ENCODE measurements around the gene PREX1. TPM values are rescaled to one million over a fixed set of nuclear protein-coding genes. Genes with fewer than 3 reads are reported as not detected.

The PREX1 gene
- total RNA-seq, 1 experiment from 2014 or later, result 20.0 TPM

DNA sequence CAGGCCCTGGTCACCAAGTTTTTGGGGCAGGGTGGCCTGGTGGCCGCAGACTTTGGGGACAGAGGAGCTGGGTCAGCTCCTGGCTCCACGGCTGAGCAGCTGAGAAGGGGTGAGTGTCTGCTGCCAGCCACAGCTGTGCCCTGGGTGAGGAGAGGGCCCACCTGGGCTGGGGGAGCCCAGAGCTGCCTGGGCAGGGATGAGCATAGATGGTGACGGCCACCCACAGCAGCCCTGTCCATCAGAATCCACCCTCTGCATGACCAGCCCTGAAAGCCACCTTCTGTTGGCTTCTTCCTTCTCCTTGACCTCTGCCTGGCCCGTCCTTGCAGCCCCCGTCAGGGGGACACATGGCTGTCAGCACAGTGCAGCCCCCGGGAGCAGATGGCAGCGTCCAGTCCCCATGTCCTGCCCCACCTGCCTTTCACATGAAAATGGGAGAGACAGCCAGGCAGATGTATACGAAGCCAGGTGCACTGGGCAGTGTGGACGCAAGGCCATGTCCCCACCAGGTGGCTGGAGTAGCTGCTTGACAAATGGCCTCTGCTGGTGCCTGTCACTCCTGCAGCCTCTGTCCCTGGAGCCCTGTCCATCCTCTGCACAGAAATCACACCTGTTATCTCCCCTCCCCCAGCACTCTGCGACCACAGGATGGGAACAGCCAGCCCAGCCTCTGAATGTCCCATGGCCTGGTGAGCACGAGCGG lies 220.8 kb downstream of the PREX1 start:
- intact Hi-C loops (cut with micrococcal nuclease; ENCODE audit: unreplicated experiment) (loop anchor here (1.0 kb wide), 1 partner anchor 14 kb away; no protein-coding TSS in a partner anchor), in situ Hi-C loops (cut with HindIII; ENCODE audit: low pct_unique_long_range_greater_than_20kb, low sequenced_read_pairs) (no loop called here)
- H3K9me3 ChIP-seq (ENCODE audit: control insufficient read depth, insufficient read depth, low read depth, low read length), result no peaks in the 10 kb centered on the region
- no peak overlapping the region for H3K27ac ChIP-seq (ENCODE audit: low read length)
- TF ChIP-seq REST (IDR thresholded peaks at IDR 0.05; ENCODE audit: insufficient read depth in 1 of 2, low read depth in 2 of 2, low read length in 1 of 2), result no peak
- no peak for TF ChIP-seq CTCF (IDR thresholded peaks at IDR 0.05)
- TF ChIP-seq POLR2AphosphoS5 (IDR thresholded peaks at IDR 0.05; ENCODE audit: low read depth, low read length), result no peak
- no peak for TF ChIP-seq TCF7L2 (IDR thresholded peaks at IDR 0.05; ENCODE audit: low read depth, low read length)
- TF ChIP-seq SIN3A (IDR thresholded peaks at IDR 0.05; ENCODE audit: borderline replicate concordance, insufficient read depth, low read depth, low read length), result no peak
- ChIA-PET POLR2A (no interaction called here), CTCF (interaction anchor here (1.0 kb wide), 1 partner anchor 14 kb away, joined by 3 read pairs; no protein-coding TSS in a partner anchor)
- ATAC-seq (no peak), DNase-seq (ENCODE audit: low read depth, low spot score) (no peak)
- H3K4me1 ChIP-seq (ENCODE audit: control insufficient read depth, insufficient read depth, low read length), result no peaks in the 10 kb centered on the region
- no peaks in the 10 kb centered on the region for H3K36me3 ChIP-seq (ENCODE audit: control insufficient read depth, insufficient read depth, low read length)
- no TSS peak for BruUV-seq (replicated peaks)
- no peaks in the 10 kb centered on the region for H3K27me3 ChIP-seq (ENCODE audit: control insufficient read depth, insufficient read depth, low read length)
- H3K4me3 ChIP-seq (ENCODE audit: low read depth in 2 of 2, low read length in 2 of 2), result no peak overlapping the region

DNA sequence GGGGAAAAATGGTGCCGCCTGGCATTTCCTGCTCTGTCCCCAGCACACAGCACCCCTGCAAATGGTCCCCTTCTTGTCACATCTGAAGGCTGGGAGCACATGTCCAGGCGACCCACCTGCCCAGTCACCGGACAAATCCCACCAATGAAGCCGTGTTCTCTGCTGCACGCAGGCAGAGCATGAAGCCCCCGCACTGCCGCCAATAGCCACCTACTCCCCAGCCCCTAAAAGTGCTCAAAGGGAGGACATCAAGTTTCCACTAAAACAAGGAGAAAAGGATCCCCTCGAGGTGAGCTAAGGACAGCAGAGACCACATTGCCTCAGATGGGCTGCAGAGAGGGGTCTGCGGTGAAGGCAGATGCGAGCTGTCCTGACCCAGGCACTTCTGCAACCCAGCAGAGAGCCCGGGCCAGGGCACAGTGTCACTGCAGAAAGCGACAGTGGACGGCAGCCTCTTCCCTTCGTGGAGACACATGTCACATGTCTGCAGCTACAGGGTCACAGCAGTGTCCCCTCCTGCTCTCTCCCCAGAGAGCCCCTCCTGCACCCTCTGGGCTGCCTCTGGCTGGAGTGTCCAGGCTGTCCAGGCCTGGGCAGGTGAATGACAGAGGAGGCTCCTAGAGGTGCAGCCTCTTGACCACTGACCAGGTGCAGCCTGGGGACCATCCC lies 221.5 kb downstream of the PREX1 start:
- intact Hi-C loops (cut with micrococcal nuclease; ENCODE audit: unreplicated experiment), result loop anchor here (1.0 kb wide), 1 partner anchor 13 kb away; no protein-coding TSS in a partner anchor

More for the DNA sequence above, 221.5 kb downstream of the PREX1 start:
- no TSS peak for BruUV-seq (replicated peaks)
- no peak for ATAC-seq
- in situ Hi-C loops (cut with HindIII; ENCODE audit: low pct_unique_long_range_greater_than_20kb, low sequenced_read_pairs), result no loop called here
- H3K27ac ChIP-seq (ENCODE audit: low read length), result no peak overlapping the region
- TF ChIP-seq REST (IDR thresholded peaks at IDR 0.05; ENCODE audit: insufficient read depth in 1 of 2, low read depth in 2 of 2, low read length in 1 of 2), result no peak
- TF ChIP-seq SIN3A (IDR thresholded peaks at IDR 0.05; ENCODE audit: borderline replicate concordance, insufficient read depth, low read depth, low read length), result no peak
- no peak for TF ChIP-seq TCF7L2 (IDR thresholded peaks at IDR 0.05; ENCODE audit: low read depth, low read length)
- no peak for TF ChIP-seq CTCF (IDR thresholded peaks at IDR 0.05)
- TF ChIP-seq POLR2AphosphoS5 (IDR thresholded peaks at IDR 0.05; ENCODE audit: low read depth, low read length), result no peak
- no peaks in the 10 kb centered on the region for H3K27me3 ChIP-seq (ENCODE audit: control insufficient read depth, insufficient read depth, low read length)
- H3K9me3 ChIP-seq (ENCODE audit: control insufficient read depth, insufficient read depth, low read depth, low read length), result no peaks in the 10 kb centered on the region
- H3K4me1 ChIP-seq (ENCODE audit: control insufficient read depth, insufficient read depth, low read length), result no peaks in the 10 kb centered on the region
- POLR2A ChIA-PET, result no interaction called here
- no peak overlapping the region for H3K4me3 ChIP-seq (ENCODE audit: low read depth in 2 of 2, low read length in 2 of 2)
- CTCF ChIA-PET, result interaction anchor here (1.0 kb wide), 1 partner anchor 14 kb away, joined by 3 read pairs; no protein-coding TSS in a partner anchor
- no peaks in the 10 kb centered on the region for H3K36me3 ChIP-seq (ENCODE audit: control insufficient read depth, insufficient read depth, low read length)
- no peak for DNase-seq (ENCODE audit: low read depth, low spot score)

Data from Panc1 (cell line).